NCI-H1417 (cell line): Measurements from ENCODE around the gene CORO2B.
"Not testable (repeated sequence)": the region's sequence is repeated elsewhere in the genome, so short reads cannot be mapped to it uniquely, and the experiment has no call there.

Experiments used
- DNase-seq, 3 experiments: peaks; one replicate each; lab custom pipeline; 2025; lab: John Stamatoyannopoulos, UW

CORO2B gene

GRCh38 chr15:68730471-68730919, 151.7 kb downstream of the CORO2B start:
- DNase-seq, result peak; percentile 30 to 54 (median 52)

- no peak for DNase-seq
These were observed 152.4 kb downstream of the CORO2B start for GRCh38 chr15:68730976-68731897.

- no peak for DNase-seq
These were observed 153.7 kb downstream of the CORO2B start for GRCh38 chr15:68732451-68732850.

GRCh38 chr15:68733666-68734065, 154.9 kb downstream of the CORO2B start:
- DNase-seq, result no peak

GRCh38 chr15:68734352-68734751, 155.6 kb downstream of the CORO2B start:
- no peak for DNase-seq

DNA sequence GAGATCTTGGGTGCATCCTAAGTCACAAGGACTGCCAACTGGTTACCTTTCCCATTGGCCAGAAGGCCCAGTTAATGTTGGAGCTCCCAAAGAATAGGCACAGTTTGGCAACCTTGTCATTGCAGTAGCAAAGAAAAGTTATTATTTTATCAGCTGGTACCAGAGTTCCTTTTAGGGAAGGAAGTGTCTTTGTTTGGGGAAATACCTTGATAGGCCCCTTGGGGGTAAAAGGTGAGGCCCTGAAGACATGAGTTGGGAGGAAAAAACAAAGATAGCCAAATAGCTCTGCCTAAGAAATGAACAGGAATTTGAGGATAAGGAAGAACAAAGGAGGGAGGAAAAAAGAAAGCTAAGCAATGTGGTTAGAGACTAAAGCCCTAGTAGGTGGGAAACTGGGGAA, 156.1 kb downstream of the CORO2B start:
- DNase-seq, result no peak

- DNase-seq, result no peak
These were observed 156.8 kb downstream of the CORO2B start for GRCh38 chr15:68735610-68736009.

GRCh38 chr15:68739390-68740080, 160.7 kb downstream of the CORO2B start:
- DNase-seq, result no peak

DNA sequence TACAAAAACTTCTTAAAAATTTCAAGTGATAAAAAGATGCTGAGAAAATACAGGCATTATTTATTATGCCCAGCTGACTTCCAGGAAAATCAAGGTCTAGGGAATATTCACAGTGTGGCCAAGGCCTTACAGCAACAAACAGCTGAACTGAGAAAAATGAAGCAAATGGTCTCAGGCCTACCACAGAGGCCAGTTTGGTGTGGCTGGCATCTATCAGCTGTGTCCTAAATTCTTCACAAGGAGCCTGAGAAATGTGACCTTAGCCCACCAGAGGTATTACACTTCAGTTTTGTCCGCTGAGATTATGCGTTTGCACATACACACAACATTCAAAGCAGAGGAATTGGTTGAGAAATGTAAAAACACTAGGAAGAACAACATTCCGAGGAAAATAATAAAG, 164.5 kb downstream of the CORO2B start:
- DNase-seq, result no peak

DNA sequence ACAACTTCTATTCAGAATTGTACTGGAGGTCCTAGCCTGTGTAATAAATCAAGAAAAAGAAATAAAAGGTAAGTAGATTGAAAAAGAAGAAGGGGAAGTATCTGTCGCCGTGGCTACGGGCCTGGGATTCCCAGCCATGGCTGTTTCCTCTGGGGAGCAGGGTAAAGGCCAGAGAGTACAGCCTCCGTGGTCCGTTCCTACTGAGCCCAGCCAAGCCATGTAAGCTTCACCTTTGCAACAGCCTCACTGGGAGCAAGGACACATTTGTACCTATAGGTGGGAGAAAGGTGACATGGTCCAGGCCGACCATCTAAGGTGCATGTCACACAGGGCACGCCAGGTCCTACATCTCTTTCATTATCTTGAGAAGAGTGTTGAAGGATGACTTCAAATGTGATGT, 170.6 kb downstream of the CORO2B start:
- DNase-seq, result no peak

- no peak for DNase-seq
These were observed 171.0 kb downstream of the CORO2B start for GRCh38 chr15:68749793-68750192.

DNA sequence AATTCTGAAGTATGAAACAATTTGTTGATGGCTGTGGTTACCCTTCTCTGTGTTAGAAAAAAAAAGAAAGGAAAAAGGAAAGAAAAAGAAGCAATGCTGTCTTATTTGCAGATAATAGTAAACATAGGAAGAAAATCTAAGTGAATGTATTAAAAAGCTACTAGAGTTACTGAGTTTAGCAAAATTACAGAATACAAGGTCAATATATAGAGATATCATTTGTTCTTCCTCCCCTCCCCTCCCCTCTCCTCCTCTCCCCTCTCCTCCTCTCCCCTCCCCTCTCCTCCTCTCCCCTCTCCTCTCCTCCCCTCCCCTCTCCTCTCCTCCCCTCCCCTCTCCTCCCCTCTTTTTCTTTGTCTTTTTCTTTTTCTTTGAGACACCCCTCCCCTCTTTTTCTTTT, 172.8 kb downstream of the CORO2B start:
- no peak for DNase-seq

- no peak for DNase-seq
These were observed 176.9 kb downstream of the CORO2B start for GRCh38 chr15:68755731-68756130.

GRCh38 chr15:68759982-68760579, 181.3 kb downstream of the CORO2B start:
- not testable (repeated sequence) for DNase-seq

DNA sequence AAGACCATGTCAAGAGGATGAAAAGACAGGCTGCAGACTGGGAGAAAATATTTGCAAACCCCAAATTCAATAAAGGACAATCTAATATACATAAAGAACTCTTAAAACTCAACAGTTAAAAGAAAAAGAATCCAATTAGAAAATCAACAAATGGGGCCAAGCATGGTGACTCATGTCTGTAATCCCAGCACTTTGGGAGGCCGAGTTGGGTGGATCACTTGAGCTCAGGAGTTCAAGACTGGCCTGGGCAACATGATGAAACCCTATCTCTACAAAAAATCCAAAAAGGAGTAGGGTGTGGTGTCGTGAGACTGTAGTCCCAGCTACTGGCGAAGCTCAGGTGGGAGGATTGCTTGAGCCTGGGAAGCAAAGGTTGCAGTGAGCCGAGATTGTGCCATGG, 184.3 kb downstream of the CORO2B start:
- no peak for DNase-seq

GRCh38 chr15:68764090-68764489, 185.3 kb downstream of the CORO2B start:
- no peak for DNase-seq

GRCh38 chr15:68765602-68766368, 187.0 kb downstream of the CORO2B start:
- peak in 1 of 3 experiments; percentile 72 for DNase-seq

- no peak for DNase-seq
These were observed 189.0 kb downstream of the CORO2B start for GRCh38 chr15:68767833-68768232.

GRCh38 chr15:68768321-68768720, 189.5 kb downstream of the CORO2B start:
- peak in 2 of 3 experiments; percentile 21 to 53 for DNase-seq

DNA sequence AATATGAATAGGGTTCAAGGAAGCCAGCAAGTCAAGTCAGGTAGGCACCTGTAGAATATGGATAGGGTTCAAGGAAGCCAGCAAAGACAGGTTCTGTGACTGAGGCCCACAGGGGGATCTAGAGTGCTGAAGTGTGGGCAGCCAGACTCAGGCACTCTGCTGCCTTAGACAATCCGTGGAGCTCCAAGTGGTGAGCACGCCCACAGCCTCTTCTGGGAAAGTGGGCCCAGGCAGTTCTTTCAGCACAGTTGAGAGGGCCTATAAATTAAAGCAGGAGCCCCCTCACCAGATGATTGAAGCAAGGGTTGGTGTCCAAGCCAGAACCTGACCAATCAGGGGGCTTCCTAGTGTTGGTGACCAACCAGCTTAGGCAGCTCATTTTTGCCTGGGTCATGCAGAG, 190.9 kb downstream of the CORO2B start:
- no peak for DNase-seq

- DNase-seq, result no peak
These were observed 191.4 kb downstream of the CORO2B start for GRCh38 chr15:68770216-68770615.

GRCh38 chr15:68773036-68773435, 194.2 kb downstream of the CORO2B start:
- no peak for DNase-seq
